DLD1 (cell line): ENCODE results near the gene ZNF830.

Experiments
- in situ Hi-C: cut with HindIII; loops from 2 replicates; pipeline ENCODE4 v1.10.0; 2017; ENCODE audit warnings: low sequenced_read_pairs

The ZNF830 gene

DNA sequence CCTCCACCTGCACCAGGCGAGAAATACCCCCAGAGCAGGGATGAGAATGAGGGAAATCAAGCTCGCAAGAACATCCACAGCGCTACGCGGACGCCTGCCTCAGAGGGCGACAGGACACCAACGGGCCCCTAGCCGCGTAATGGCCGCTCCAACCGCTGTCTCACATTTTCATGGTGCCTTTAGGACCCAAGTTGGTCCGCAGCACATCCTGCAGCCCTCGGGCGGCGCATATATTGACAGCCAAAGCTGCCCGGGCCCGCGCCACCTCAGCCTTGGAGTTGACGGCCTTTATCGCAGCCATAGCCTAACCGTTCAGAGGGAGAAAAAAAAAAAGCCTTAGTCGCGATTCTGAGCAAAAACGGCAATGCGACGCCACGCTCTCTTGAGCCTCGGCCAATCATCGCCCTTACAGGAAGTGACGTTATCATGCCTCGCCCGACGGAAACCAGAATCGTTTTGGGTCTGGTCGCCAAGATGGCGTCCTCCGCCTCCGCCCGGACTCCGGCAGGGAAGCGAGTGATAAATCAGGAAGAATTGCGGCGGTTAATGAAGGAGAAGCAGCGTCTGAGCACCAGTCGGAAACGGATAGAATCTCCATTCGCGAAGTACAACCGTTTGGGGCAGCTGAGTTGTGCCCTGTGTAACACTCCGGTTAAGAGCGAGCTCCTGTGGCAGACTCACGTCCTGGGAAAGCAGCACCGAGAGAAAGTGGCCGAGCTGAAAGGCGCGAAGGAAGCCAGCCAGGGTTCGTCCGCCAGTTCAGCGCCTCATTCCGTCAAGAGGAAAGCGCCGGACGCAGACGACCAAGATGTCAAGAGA, at the start of gene ZNF830, which contains the start of gene CCT6B:
Gene ZNF830, plus strand, starts transcription at position 448 of the 819 bp plus-strand sequence. Its CDS starts 27 bp downstream, at position 475.
Gene CCT6B, minus strand, starts transcription at position 368 of the 819 bp plus-strand sequence. Its CDS starts 67 bp downstream, at position 301.
- in situ Hi-C loops = no loop called here

GRCh38 chr17:34913001-34913400, 48.3 kb upstream of the ZNF830 start:
- in situ Hi-C loops = no loop called here

DNA sequence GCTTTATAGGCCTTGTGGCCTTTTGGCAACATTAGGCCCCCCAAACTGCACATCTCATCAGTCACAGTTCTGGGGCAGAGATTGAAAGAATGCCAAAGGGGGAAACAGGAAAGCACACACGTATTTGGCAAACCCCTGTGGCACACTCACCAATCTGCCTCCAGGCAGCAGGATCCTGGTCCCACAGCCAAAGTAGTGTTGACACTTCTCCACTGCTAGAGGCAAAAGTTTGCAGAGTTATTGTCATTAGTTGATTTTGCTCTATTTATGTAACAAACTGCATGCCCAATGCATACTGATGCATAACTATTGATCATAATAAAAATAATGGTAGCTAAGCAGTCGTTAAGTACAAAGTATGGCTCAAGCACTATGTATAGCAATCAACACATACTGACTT, 45.2 kb upstream of the ZNF830 start:
- in situ Hi-C loops = no loop called here

DNA sequence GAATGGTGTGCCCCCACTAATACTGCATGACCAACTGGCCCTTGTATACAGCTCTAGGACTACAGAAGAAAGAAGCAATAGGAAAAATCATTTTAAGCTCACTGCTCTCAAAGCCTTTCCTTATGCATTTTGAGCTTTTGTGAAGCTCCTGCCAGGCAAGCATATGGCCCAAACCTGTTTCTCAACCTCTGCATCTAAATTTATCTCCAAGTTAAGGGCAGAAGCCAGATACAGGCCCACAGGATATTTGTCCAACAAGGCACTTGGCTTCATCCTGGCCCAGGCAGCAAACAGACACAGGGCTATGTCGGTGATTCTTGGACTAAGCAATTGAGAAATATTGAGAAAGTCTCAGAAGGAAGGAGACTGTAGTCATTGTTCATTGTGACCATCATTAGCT, 44.0 kb upstream of the ZNF830 start:
- in situ Hi-C loops = no loop called here

GRCh38 chr17:34920676-34921075, 40.7 kb upstream of the ZNF830 start:
- in situ Hi-C loops = no loop called here

- in situ Hi-C loops = no loop called here
These were observed 34.7 kb upstream of the ZNF830 start for GRCh38 chr17:34926661-34927060.

DNA sequence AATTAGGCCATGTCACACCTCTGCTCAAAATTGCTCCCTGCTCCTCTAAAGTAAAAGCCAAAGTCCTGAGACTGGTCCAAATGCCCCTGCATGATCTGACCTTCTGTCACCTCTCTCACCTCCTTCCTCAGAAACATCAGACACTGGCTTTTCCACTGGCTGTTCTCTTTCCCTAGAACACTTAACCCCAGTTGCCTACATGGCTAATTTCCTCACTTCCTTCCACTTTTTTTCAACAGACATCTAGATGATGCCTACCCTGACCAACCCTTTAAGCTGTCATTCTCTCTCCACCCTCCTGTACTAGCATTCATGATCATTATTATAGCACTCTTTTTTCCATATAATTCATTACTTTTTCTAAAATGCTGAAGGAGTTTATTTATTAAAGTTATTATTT, 31.1 kb upstream of the ZNF830 start:
- in situ Hi-C loops = no loop called here

DNA sequence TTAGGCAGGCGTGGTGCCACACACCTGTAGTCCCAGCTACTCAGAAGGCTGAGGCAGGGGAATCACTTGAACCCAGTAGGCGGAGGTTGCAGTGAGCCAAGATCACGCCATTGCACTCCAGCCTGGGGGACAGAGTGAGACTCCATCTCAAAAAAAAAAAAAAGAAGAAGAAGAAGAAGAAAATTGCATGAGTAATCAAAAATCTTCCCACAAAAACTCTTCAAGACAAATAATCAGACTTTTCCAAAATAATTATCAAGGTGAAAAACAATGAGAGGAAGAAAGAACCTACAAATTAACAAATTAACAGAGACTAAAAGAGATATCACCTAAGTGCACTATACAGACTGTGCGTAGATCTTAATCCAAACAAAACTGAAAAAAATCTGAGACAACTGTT, 10.6 kb upstream of the ZNF830 start:
- in situ Hi-C loops = loop anchor here (10.0 kb wide), 1 partner anchor 116 kb away; no protein-coding TSS in a partner anchor

- in situ Hi-C loops = loop anchor here (10.0 kb wide), 1 partner anchor 124 kb away; no protein-coding TSS in a partner anchor
These were observed 2.9 kb upstream of the ZNF830 start for GRCh38 chr17:34958438-34958837.

GRCh38 chr17:34974179-34974578, 12.8 kb downstream of the ZNF830 start:
- in situ Hi-C loops = no loop called here

DNA sequence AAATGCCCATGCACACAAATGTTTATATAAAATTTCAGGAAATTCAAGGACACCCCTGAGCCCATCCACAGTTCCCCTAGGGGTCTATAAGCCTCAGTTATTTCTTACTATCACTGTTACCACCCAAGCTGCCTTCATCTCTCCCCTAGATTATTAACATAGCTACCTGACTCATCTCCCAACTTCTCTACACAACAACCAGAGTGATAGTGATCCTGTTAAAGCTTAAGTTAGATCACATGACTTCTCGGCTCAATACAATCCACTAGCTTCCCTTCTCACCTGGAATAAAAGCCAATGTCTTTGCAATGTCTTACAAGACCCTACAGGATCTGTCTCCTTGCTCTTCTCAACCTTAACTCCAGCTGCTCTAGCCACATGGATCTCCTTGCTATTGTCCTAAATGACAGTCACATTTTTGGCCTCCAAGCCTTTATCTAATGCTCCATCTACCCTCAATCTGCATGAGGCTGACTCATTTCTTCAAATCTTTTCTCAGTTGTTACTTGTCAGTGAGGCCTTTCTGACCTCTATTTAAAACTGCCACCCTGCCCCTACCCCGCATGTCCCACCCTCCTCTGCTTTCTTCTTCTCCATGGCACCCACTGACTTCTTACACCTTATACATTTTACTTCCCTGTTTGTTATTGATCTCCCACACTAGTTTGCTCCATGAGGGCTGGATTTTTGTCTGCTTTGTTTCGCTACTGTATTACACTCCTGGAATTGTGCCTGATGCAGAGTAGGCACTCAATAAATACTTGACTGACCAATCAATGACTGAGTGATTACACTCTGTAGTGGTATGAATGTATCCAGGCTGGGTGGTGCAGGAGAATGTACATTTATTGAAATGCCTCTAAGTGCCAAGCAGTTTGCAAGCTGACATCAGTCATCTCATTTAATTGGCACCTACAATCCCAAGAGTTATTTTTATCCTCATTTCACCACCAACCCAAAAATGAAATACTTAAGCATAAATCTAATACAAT, 13.8 kb downstream of the ZNF830 start:
- in situ Hi-C loops = no loop called here

DNA sequence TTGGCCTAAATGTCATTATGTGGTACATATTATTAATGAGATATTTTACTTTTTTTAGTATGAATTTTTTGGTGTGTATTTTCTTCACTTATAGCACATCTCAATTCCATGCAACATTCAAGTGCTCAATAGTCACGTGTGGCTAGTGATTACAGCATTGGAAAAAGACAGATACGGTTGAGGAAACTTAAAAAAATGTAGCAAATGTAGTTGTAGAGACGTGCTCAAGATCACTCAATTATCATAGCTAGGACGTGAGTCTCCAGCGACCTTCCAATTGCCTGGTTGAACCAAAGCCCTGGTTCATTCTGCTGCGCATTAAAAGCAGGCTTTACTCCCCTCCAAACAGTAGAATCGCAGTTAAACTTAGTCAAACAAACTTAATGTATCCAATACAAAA, 17.8 kb downstream of the ZNF830 start:
- in situ Hi-C loops = no loop called here

DNA sequence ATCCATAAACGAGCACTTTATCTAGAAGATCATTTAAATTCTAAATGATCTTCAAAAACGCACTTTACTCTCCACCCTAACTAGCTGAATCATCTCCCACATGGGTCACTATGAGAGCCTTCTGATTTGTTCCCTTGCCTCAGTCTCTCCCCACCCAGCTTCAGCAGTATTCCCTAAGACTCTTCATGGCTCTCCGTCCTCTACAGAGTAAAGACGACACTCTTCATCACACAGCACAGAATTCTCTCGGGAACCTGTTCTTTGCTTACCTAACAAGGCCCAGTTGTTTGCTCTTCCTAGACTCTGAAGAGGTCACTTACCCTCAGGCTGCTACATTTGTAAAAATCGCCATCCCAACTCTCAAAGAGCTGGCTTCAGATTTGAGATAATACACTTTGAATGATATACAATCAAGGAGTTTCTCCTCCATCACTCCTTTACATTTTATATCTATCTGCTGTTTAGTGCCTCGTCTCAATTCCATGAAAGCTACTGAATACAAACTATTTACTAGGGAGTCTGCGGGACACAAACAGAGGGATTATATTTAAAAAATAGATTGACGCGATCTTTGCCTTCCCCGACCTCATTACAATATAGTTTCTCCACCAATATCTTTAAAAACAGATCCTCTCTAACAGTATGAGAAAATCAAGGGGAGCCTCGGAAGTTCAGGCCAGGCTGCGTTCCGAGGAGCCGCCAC, 18.5 kb downstream of the ZNF830 start:
- in situ Hi-C loops = no loop called here

- in situ Hi-C loops = no loop called here
These were observed 19.0 kb downstream of the ZNF830 start, which contains the start of gene LIG3 for GRCh38 chr17:34980353-34980680. LIG3 (plus strand) TSS chr17:34980512; CDS start chr17:34983006, 2,494 bp downstream.

DNA sequence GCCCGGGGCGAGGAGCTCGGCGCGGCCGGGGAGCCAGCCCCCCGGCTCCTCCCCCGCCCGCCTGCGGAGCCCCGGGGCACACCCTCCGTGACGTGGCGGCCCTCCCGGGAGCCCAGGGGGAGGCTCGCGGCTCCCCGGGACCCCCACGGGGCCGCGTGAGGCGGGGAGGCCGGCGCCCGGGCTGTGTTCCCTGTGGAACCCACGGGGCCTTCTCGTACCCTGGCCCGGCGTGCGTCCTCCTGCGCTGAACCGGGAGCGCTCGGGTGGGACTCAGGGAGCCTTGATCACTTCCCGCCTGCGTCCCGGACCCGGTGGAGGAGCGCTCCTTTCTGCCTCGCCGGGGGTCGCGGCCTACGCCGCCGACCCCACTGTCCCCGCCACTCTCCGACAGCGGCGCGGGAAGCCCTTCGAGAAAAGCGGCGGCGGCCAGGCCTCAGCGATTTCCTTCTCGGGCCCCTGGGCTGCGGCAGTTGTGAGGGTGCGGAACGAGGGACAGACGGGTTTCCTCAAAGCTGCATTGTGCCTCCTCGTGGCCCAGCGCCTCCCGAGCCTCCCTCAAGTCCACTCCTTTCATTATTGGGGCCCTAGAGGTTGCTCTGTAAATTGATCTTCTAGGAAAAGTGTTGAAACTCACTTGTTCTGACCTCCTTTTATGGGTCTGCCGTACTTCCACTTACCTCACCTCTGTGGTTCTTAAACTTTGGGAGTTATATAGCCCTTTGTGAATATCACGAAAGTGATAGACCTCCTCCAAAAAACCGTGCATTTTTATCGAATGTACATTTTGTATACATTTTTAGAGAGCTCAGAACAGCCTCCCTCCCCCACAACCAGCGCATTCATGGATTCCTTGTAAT, 19.6 kb downstream of the ZNF830 start:
- in situ Hi-C loops = no loop called here

DNA sequence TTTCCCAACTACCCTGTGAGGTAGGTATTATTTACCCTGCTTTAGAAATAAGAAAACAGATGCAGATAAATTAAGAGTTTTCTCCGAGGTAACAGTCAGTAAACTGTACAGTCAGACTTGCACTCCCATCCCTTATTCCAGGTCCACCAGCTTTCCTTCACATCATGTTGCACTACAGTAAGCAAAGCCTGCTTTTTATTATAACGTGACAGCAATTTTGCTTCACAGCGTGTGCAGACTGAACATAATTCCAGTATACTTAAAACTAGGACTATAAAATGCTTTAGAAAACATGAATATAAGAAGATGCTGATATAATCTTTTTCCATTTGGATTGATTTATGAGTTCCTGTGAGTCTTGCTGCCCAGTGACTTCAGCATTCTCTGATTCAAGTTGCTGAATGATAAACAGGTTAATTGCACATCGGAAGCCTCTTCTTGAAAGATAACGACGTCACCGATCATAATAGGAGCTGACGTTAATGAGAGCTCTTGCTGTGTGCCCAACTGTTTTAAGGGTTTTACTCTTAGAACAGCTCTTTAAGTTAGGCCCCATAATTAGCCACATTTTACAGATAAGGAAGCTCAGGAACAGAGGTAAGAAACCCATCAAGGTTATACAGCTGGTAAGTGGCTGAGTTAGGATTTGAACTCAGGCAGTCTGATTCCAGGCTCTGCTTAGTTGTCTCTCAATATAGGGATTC, 20.4 kb downstream of the ZNF830 start:
- in situ Hi-C loops = no loop called here

DNA sequence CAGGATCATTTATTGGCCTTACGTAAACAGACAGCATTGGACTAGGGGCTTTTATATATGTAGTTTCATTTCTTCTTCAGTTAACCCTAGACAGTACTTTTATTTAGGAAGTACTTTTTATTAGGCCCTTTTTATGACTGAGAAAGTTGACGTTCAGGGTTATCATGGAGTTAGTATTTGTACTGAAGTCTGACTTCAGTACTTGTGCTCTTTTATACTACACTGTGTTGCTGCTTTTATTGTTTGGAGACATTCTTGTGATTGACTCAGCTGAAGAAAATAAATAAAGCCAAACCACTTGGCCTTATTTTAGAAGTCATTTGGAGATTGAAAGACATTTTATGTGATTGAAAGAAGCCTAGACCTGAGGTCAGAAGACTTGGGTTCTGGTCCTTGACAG, 25.9 kb downstream of the ZNF830 start:
- in situ Hi-C loops = no loop called here

DNA sequence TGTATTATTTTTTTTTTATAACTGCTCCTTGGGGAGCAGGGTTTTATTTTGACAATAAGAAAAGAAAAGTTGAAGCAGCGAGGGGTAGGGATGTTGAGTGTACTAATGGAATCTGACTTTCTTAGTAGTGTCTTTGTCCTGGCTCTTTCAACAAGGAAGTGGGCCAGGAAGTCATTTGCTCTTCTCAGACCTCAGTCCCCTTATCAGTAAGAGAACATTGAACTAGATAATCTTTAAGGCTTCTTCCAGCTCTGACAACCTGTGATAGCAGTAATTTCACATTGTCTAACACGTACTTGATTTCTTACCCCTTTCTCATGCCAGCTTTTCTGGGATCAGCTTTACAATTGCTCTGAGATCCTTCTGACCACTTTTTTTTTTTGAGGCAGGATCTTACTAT, 27.3 kb downstream of the ZNF830 start:
- in situ Hi-C loops = no loop called here

GRCh38 chr17:34989473-34989872, 28.1 kb downstream of the ZNF830 start:
- in situ Hi-C loops = no loop called here
